H9 (cell line): Measurements from ENCODE around the gene CUBN. TPM values are rescaled to one million over a fixed set of nuclear protein-coding genes. Genes with fewer than 3 reads are reported as not detected.

Experiments used
- DNase-seq: peaks from one replicate; pipeline ENCODE4 v3.0.0-alpha.2; 2017
- H2AFZ ChIP-seq: one replicate; pipeline ENCODE4 v1.6.1; 2013; ENCODE audit warnings: mild to moderate bottlenecking, low read length, control low read depth, moderate library complexity
- H2AK5ac ChIP-seq: 2 replicates; pipeline ENCODE4 v1.6.1; 2013; ENCODE audit warnings: low read length, control low read depth, mixed read lengths; ENCODE audit not compliant: insufficient read length
- H2BK120ac ChIP-seq: one replicate; pipeline ENCODE4 v1.6.1; 2013; ENCODE audit warnings: low read depth, mild to moderate bottlenecking, low read length, control low read depth, inconsistent platforms; ENCODE audit not compliant: poor library complexity, severe bottlenecking
- H2BK12ac ChIP-seq: 2 replicates; pipeline ENCODE4 v1.6.1; 2013; ENCODE audit warnings: low read length, control low read depth, mixed read lengths, low read depth; ENCODE audit not compliant: insufficient read length
- H2BK15ac ChIP-seq: 2 replicates; pipeline ENCODE4 v1.6.1; 2013; ENCODE audit warnings: low read depth, low read length, control low read depth
- H2BK20ac ChIP-seq: one replicate; pipeline ENCODE4 v1.6.1; 2013; ENCODE audit warnings: low read depth, mild to moderate bottlenecking, low read length, control low read depth, inconsistent platforms; ENCODE audit not compliant: poor library complexity, severe bottlenecking
- H2BK5ac ChIP-seq: 2 replicates; pipeline ENCODE4 v1.6.1; 2013; ENCODE audit warnings: low read length, control low read depth, mixed read lengths; ENCODE audit not compliant: insufficient read length
- H3K14ac ChIP-seq: 2 replicates; pipeline ENCODE4 v1.6.1; 2013; ENCODE audit warnings: low read length, control low read depth; ENCODE audit not compliant: insufficient read depth
- H3K18ac ChIP-seq: 2 replicates; pipeline ENCODE4 v1.6.1; 2013; ENCODE audit warnings: low read depth, mild to moderate bottlenecking, mixed read lengths, low read length, control low read depth; ENCODE audit not compliant: insufficient read length
- H3K23ac ChIP-seq: 2 replicates; pipeline ENCODE4 v1.6.1; 2013; ENCODE audit warnings: low read length, control low read depth, mixed read lengths, low read depth; ENCODE audit not compliant: insufficient read length
- H3K23me2 ChIP-seq: 2 replicates; pipeline ENCODE4 v1.6.1; 2013; ENCODE audit warnings: low read depth, mild to moderate bottlenecking, mixed read lengths, low read length, control low read depth; ENCODE audit not compliant: insufficient read length, poor library complexity, severe bottlenecking
- H3K27ac ChIP-seq: 2 replicates; pipeline ENCODE4 v1.5.1; 2013; ENCODE audit warnings: low read length, control low read depth, mixed read lengths, low read depth; ENCODE audit not compliant: insufficient read length
- H3K27me3 ChIP-seq: 2 replicates; pipeline ENCODE4 v1.6.1; 2013; ENCODE audit warnings: low read length, control low read depth, inconsistent platforms; ENCODE audit not compliant: insufficient read depth
- H3K4ac ChIP-seq: 2 replicates; pipeline ENCODE4 v1.6.1; 2013; ENCODE audit warnings: low read depth, mild to moderate bottlenecking, control low read depth, inconsistent platforms, low read length, moderate library complexity
- H3K4me1 ChIP-seq: 2 replicates; pipeline ENCODE4 v1.6.1; 2013; ENCODE audit warnings: low read length, control low read depth, inconsistent platforms; ENCODE audit not compliant: insufficient read depth
- H3K4me2 ChIP-seq: 2 replicates; pipeline ENCODE4 v1.6.1; 2013; ENCODE audit warnings: low read length, control low read depth, mixed read lengths; ENCODE audit not compliant: insufficient read length, insufficient read depth
- H3K56ac ChIP-seq: 2 replicates; pipeline ENCODE4 v1.6.1; 2013; ENCODE audit warnings: low read depth, mild to moderate bottlenecking, mixed read lengths, low read length, control low read depth; ENCODE audit not compliant: insufficient read length
- H3K79me1 ChIP-seq: 2 replicates; pipeline ENCODE4 v1.6.1; 2013; ENCODE audit warnings: low read depth, mild to moderate bottlenecking, moderate library complexity, low read length, control low read depth, inconsistent platforms; ENCODE audit not compliant: insufficient read depth, poor library complexity, severe bottlenecking
- H3K79me2 ChIP-seq: 2 replicates; pipeline ENCODE4 v1.6.1; 2013; ENCODE audit warnings: low read length, control low read depth, inconsistent platforms; ENCODE audit not compliant: insufficient read depth
- H3K9ac ChIP-seq: 2 replicates; pipeline ENCODE4 v1.6.1; 2013; ENCODE audit warnings: low read length, control low read depth, mixed read lengths; ENCODE audit not compliant: insufficient read length; ENCODE audit errors: extremely low read depth
- H3K9me3 ChIP-seq: one replicate; pipeline ENCODE4 v1.6.1; 2013; ENCODE audit warnings: low read depth, low read length, inconsistent platforms; ENCODE audit not compliant: control insufficient read depth
- H3T11ph ChIP-seq: one replicate; pipeline ENCODE4 v1.6.1; 2013; ENCODE audit warnings: mild to moderate bottlenecking, low read length, control low read depth, inconsistent platforms
- H4K20me1 ChIP-seq: one replicate; pipeline ENCODE4 v1.6.1; 2013; ENCODE audit not compliant: control insufficient read depth, insufficient read length, insufficient read depth
- H4K5ac ChIP-seq: 2 replicates; pipeline ENCODE4 v1.6.1; 2013; ENCODE audit warnings: low read depth, mild to moderate bottlenecking, mixed read lengths, low read length, control low read depth; ENCODE audit not compliant: insufficient read length
- H4K8ac ChIP-seq: replicated peaks from 2 replicates; pipeline ENCODE4 v1.6.1; 2013; ENCODE audit warnings: low read length, control low read depth, mixed read lengths, low read depth; ENCODE audit not compliant: insufficient read length
- H4K91ac ChIP-seq: 2 replicates; pipeline ENCODE4 v1.6.1; 2013; ENCODE audit warnings: low read depth, mild to moderate bottlenecking, moderate library complexity, mixed read lengths, low read length, control low read depth; ENCODE audit not compliant: insufficient read length
- H3K27ac Mint-ChIP-seq, 3 experiments: 2 replicates in 2 of 3; 3 replicates in 1 of 3; pipeline ENCODE4 v1.8.0; 2020 to 2021; ENCODE audit warnings: mixed read lengths in 3 of 3, mild to moderate bottlenecking in 1 of 3, moderate library complexity in 1 of 3
- H3K27me3 Mint-ChIP-seq: 2 replicates; pipeline ENCODE4 v1.8.0; 2021; ENCODE audit warnings: low read depth, mild to moderate bottlenecking, moderate library complexity, mixed read lengths
- H3K36me3 Mint-ChIP-seq, 3 experiments: 2 replicates in 2 of 3; 3 replicates in 1 of 3; pipeline ENCODE4 v1.8.0; 2020 to 2021; ENCODE audit warnings: low read depth in 3 of 3, mixed read lengths in 3 of 3; ENCODE audit not compliant: insufficient read depth in 1 of 3
- H3K4me1 Mint-ChIP-seq, 2 experiments: 2 replicates each; pipeline ENCODE4 v1.8.0; 2020; ENCODE audit warnings: mixed read lengths in 2 of 2
- H3K4me3 Mint-ChIP-seq, 2 experiments: 2 replicates in 1 of 2; 3 replicates in 1 of 2; pipeline ENCODE4 v1.8.0; 2020 to 2021; ENCODE audit warnings: mild to moderate bottlenecking in 2 of 2, mixed read lengths in 2 of 2, moderate library complexity in 1 of 2
- H3K9me3 Mint-ChIP-seq, 2 experiments: 2 replicates in 1 of 2; 3 replicates in 1 of 2; pipeline ENCODE4 v1.8.0; 2020; ENCODE audit warnings: mild to moderate bottlenecking in 2 of 2, mixed read lengths in 2 of 2, moderate library complexity in 1 of 2
- total RNA-seq: library from RNA; stranded (reverse); gene quantifications from 2 replicates; pipeline ENCODE4 v1.2.1, GENCODE V29; 2021
- TF ChIP-seq, protein P1 (sequence below): fragments of 200-600 bp; sonication (generic); conservative IDR thresholded peaks from 3 replicates; pipeline ENCODE4 v1.8.0; 2021; ENCODE audit warnings: antibody characterized with exemption, mild to moderate bottlenecking

CUBN gene
- total RNA-seq, 1 experiment from 2014 or later: 0.26 TPM

DNA sequence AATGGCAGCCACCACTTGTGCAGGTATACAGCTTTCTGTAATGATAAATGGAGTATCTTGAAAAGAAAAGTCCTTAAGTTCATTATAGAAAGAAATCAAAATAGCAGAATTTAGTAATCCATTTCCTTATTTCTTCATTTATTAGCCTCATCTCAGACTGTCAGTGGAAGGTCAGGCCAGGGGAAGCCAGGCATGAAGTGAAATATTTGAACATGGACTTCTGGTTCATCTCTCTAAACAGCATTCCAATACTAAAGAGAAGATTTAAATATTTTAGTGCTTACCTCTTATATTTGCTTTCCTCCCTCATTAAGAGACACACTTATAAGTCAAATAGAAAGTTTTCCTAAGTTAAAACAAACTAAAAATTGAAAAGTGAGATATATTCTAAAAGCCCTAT is 45.0 kb upstream of the CUBN start:
- Histone ChIP-seq H4K91ac (no peak overlapping the region), H4K8ac (no peak overlapping the region), H2BK5ac (no peak overlapping the region), H3K4ac (no peak overlapping the region), H2BK20ac (no peak overlapping the region), H3K79me1 (no peaks in the 10 kb centered on the region), H3K79me2 (no peaks in the 10 kb centered on the region), H3K14ac (no peak overlapping the region), H2AK5ac (no peak overlapping the region), H3K27me3 (no peaks in the 10 kb centered on the region), H3K23ac (no peak overlapping the region), H2BK120ac (no peak overlapping the region), H3K56ac (no peak overlapping the region), H3K23me2 (no peaks in the 10 kb centered on the region), H3K4me1 (peaks cover 3% of the 10 kb centered on the region; the same call in 1 of the 2 replicates), H2AFZ (no peak overlapping the region), H3K18ac (no peak overlapping the region), H4K20me1 (no peaks in the 10 kb centered on the region), H2BK12ac (no peak overlapping the region), H3T11ph (no peak overlapping the region), H2BK15ac (no peak overlapping the region), H4K5ac (no peak overlapping the region), H3K9ac (no peak overlapping the region), H3K4me2 (no peak overlapping the region), H3K9me3 (no peaks in the 10 kb centered on the region), H3K27ac (no peak overlapping the region)
- no peak overlapping the region for H3K4me3 Mint-ChIP-seq
- 0 out of 7 replicates have a peak, but pooled peaks cover 0 to 4% (median 0%) of the 10 kb centered on the region in 3 experiments for H3K36me3 Mint-ChIP-seq
- no peak for DNase-seq
- no peaks in the 10 kb centered on the region for H3K27me3 Mint-ChIP-seq
- H3K27ac Mint-ChIP-seq: no peak overlapping the region
- H3K4me1 Mint-ChIP-seq: peaks cover 12 to 19% of the 10 kb centered on the region in 2 experiments
- no peaks in the 10 kb centered on the region for H3K9me3 Mint-ChIP-seq
- TF ChIP-seq, protein P1, sequence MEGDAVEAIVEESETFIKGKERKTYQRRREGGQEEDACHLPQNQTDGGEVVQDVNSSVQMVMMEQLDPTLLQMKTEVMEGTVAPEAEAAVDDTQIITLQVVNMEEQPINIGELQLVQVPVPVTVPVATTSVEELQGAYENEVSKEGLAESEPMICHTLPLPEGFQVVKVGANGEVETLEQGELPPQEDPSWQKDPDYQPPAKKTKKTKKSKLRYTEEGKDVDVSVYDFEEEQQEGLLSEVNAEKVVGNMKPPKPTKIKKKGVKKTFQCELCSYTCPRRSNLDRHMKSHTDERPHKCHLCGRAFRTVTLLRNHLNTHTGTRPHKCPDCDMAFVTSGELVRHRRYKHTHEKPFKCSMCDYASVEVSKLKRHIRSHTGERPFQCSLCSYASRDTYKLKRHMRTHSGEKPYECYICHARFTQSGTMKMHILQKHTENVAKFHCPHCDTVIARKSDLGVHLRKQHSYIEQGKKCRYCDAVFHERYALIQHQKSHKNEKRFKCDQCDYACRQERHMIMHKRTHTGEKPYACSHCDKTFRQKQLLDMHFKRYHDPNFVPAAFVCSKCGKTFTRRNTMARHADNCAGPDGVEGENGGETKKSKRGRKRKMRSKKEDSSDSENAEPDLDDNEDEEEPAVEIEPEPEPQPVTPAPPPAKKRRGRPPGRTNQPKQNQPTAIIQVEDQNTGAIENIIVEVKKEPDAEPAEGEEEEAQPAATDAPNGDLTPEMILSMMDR: no peak
